DND-41 (cell line): ENCODE measurements around the gene KANK3.

Experiments used
- ATAC-seq: fragments of 200-7000 bp; cut with Tn5 transposase; 3 replicates; pipeline ENCODE4 v1.9.1; 2021; ENCODE audit warnings: low read depth; ENCODE audit not compliant: insufficient read depth
- DNase-seq: peaks from one replicate; pipeline ENCODE4 v3.0.0-alpha.2; 2020
- H2AFZ ChIP-seq: 2 replicates; pipeline ENCODE4 v1.6.0; 2012; ENCODE audit warnings: low read depth, low read length
- H3K27ac ChIP-seq: 2 replicates; pipeline ENCODE4 v1.5.1; 2012; ENCODE audit warnings: low read length, inconsistent platforms
- H3K27me3 ChIP-seq: fragments of 200-600 bp; sonication (generic); 2 replicates; pipeline ENCODE4 v1.6.0; 2012; ENCODE audit warnings: low read length, mild to moderate bottlenecking, inconsistent platforms; ENCODE audit not compliant: insufficient read depth, poor library complexity
- H3K36me3 ChIP-seq: 2 replicates; pipeline ENCODE4 v1.5.1; 2012; ENCODE audit warnings: low read length, inconsistent platforms; ENCODE audit not compliant: insufficient read depth
- H3K4me1 ChIP-seq: 2 replicates; pipeline ENCODE4 v1.5.1; 2012; ENCODE audit warnings: mild to moderate bottlenecking, low read length; ENCODE audit not compliant: insufficient read depth
- H3K4me2 ChIP-seq: 2 replicates; pipeline ENCODE4 v1.6.0; 2012; ENCODE audit warnings: mild to moderate bottlenecking, moderate library complexity, low read length, inconsistent platforms; ENCODE audit not compliant: insufficient read depth
- H3K4me3 ChIP-seq, 2 experiments: fragments of 200-600 bp in 1 of 2; shearing (Covaris generic) in 1 of 2; 2 replicates each; pipeline ENCODE4 v1.5.1; 2012 to 2016; ENCODE audit warnings: inconsistent platforms in 2 of 2, low read length in 2 of 2, mild to moderate bottlenecking in 2 of 2, low read depth in 1 of 2, moderate library complexity in 1 of 2
- H3K79me2 ChIP-seq: 2 replicates; pipeline ENCODE4 v1.6.0; 2012; ENCODE audit warnings: low read length, inconsistent platforms; ENCODE audit not compliant: insufficient read depth
- H3K9ac ChIP-seq: 2 replicates; pipeline ENCODE4 v1.6.0; 2012; ENCODE audit warnings: low read depth, mild to moderate bottlenecking, inconsistent platforms, low read length, moderate library complexity
- H3K9me3 ChIP-seq: 2 replicates; pipeline ENCODE4 v1.5.1; 2012; ENCODE audit warnings: low read length, moderate library complexity, mild to moderate bottlenecking, inconsistent platforms; ENCODE audit not compliant: insufficient read depth, severe bottlenecking
- H4K20me1 ChIP-seq: 2 replicates; pipeline ENCODE4 v1.6.0; 2012; ENCODE audit warnings: low read length; ENCODE audit not compliant: insufficient read depth
- EZH2 ChIP-seq: IDR thresholded peaks from 3 replicates; pipeline ENCODE4 v1.6.1; 2012; ENCODE audit warnings: borderline replicate concordance, low read depth, mild to moderate bottlenecking, moderate library complexity, low read length, inconsistent platforms; ENCODE audit not compliant: severe bottlenecking
- TF ChIP-seq, protein P1 (sequence below): IDR thresholded peaks from 2 replicates; pipeline ENCODE4 v1.5.1; 2012; ENCODE audit warnings: borderline replicate concordance, low read length, moderate library complexity, mild to moderate bottlenecking; ENCODE audit not compliant: poor library complexity, severe bottlenecking; ENCODE audit errors: extremely low read depth

The KANK3 gene

DNA sequence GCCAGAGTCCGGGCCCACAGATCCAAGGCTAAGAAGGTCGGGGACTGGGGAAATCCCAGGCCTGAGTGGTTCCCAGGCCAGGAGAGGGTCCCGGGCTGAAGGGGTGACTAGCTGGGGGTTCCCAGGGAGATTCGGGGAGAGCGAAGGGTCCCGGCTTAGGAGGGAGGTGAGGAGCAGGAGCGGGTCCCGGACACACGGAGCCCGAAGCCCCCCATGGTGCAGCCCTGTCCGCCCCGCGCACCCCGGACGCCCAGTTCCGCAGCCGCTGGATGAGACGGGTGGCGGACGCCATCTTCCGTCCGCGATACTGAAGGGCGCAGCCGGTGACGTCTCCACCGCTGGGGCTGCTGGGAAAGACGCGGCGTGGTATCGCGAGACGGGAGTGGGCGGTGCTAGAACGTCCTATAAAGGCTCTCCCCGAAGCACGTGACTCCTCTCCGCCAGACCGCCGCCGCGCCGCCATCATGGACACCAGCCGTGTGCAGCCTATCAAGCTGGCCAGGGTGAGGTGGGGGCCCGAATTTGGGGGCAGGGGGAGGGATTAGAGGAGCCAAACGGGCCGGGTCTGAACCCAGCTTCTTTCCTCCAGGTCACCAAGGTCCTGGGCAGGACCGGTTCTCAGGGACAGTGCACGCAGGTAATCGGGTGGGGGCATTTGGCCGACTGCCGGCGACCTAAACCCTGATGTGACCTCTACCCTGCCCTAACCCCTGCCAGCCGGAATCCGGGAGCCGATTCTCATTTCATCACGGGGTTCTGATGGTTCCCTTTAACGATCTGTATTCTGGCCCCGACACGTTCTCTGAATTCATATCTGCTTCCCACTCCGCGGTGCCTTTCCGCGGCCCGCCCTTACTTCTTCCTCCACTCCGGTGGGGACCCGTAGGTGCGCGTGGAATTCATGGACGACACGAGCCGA lies 21.7 kb downstream of the KANK3 start, which contains the start of the genes NDUFA7 and RPS28:
NDUFA7 (minus strand) TSS at position 309 of the 919 bp plus-strand sequence; CDS start at position 292, 17 bp downstream.
RPS28 (plus strand) TSS at position 430 of the 919 bp plus-strand sequence; CDS start at position 465, 35 bp downstream.
- Histone ChIP-seq H3K9ac (peak within 1 kb of the TSS; percentile 85), H3K4me3 (peak within 1 kb of the TSS; percentile 60 to 85), H2AFZ (peak within 1 kb of the TSS; percentile 92), H3K27ac (peak within 1 kb of the TSS; percentile 95), H3K4me2 (peak within 1 kb of the TSS; percentile 94), H3K4me1 (peaks cover 40% of the 10 kb centered on the region), H3K27me3 (no peaks in the 10 kb centered on the region), H3K79me2 (peaks cover 53% of the 10 kb centered on the region), H4K20me1 (peaks cover 23% of the 10 kb centered on the region), H3K9me3 (no peaks in the 10 kb centered on the region), H3K36me3 (peaks cover 38% of the 10 kb centered on the region)
- ATAC-seq, result peak; percentile 87
- no peak for TF ChIP-seq EZH2
- TF ChIP-seq, protein P1, sequence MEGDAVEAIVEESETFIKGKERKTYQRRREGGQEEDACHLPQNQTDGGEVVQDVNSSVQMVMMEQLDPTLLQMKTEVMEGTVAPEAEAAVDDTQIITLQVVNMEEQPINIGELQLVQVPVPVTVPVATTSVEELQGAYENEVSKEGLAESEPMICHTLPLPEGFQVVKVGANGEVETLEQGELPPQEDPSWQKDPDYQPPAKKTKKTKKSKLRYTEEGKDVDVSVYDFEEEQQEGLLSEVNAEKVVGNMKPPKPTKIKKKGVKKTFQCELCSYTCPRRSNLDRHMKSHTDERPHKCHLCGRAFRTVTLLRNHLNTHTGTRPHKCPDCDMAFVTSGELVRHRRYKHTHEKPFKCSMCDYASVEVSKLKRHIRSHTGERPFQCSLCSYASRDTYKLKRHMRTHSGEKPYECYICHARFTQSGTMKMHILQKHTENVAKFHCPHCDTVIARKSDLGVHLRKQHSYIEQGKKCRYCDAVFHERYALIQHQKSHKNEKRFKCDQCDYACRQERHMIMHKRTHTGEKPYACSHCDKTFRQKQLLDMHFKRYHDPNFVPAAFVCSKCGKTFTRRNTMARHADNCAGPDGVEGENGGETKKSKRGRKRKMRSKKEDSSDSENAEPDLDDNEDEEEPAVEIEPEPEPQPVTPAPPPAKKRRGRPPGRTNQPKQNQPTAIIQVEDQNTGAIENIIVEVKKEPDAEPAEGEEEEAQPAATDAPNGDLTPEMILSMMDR, result peak; percentile 61
- peak; percentile 97 for DNase-seq

- H3K27me3 ChIP-seq, result no peaks in the 10 kb centered on the region
- peaks cover 55% of the 10 kb centered on the region for H3K79me2 ChIP-seq
- H3K9ac ChIP-seq, result peak overlapping the region; percentile 85
- TF ChIP-seq EZH2, result no peak
- TF ChIP-seq, protein P1, result no peak
- peak overlapping the region; percentile 94 for H3K4me2 ChIP-seq
- peaks cover 23% of the 10 kb centered on the region for H4K20me1 ChIP-seq
- DNase-seq (peak; percentile 31), ATAC-seq (peak; percentile 20)
- no peaks in the 10 kb centered on the region for H3K9me3 ChIP-seq
- peaks cover 45% of the 10 kb centered on the region for H3K36me3 ChIP-seq
- H2AFZ ChIP-seq, result peak overlapping the region; percentile 92
- peak overlapping the region; percentile 60 to 85 for H3K4me3 ChIP-seq
- H3K27ac ChIP-seq, result peak overlapping the region; percentile 95
- peaks cover 40% of the 10 kb centered on the region for H3K4me1 ChIP-seq
Measured at GRCh38 chr19:8320564-8321066, 22.4 kb downstream of the KANK3 start.

- peaks cover 55% of the 10 kb centered on the region for H3K79me2 ChIP-seq
- peaks cover 40% of the 10 kb centered on the region for H3K4me1 ChIP-seq
- TF ChIP-seq, protein P1, result no peak
- TF ChIP-seq EZH2, result no peak
- H3K9ac ChIP-seq, result peak overlapping the region; percentile 85
- DNase-seq (no peak), ATAC-seq (no peak)
- H3K9me3 ChIP-seq, result no peaks in the 10 kb centered on the region
- peaks cover 23% of the 10 kb centered on the region for H4K20me1 ChIP-seq
- no peak overlapping the region for H2AFZ ChIP-seq
- peaks cover 52% of the 10 kb centered on the region for H3K36me3 ChIP-seq
- H3K4me3 ChIP-seq, result peak overlapping the region; percentile 60 to 85
- H3K27me3 ChIP-seq, result no peaks in the 10 kb centered on the region
- H3K27ac ChIP-seq, result peak overlapping the region; percentile 95
- H3K4me2 ChIP-seq, result peak overlapping the region; percentile 94
Measured at GRCh38 chr19:8319807-8320520, 23.1 kb downstream of the KANK3 start.
